Measurements from ENCODE around the gene CEACAM20. TPM values are rescaled to one million over a fixed set of nuclear protein-coding genes. Genes with fewer than 3 reads are reported as not detected.

Gene CEACAM20
- total and polyA plus RNA-seq, 2 of the 13 experiments (the other 11 are each of a cell fraction or from before 2014, with no cell fraction given): 0.04 TPM; not detected in 1

DNA sequence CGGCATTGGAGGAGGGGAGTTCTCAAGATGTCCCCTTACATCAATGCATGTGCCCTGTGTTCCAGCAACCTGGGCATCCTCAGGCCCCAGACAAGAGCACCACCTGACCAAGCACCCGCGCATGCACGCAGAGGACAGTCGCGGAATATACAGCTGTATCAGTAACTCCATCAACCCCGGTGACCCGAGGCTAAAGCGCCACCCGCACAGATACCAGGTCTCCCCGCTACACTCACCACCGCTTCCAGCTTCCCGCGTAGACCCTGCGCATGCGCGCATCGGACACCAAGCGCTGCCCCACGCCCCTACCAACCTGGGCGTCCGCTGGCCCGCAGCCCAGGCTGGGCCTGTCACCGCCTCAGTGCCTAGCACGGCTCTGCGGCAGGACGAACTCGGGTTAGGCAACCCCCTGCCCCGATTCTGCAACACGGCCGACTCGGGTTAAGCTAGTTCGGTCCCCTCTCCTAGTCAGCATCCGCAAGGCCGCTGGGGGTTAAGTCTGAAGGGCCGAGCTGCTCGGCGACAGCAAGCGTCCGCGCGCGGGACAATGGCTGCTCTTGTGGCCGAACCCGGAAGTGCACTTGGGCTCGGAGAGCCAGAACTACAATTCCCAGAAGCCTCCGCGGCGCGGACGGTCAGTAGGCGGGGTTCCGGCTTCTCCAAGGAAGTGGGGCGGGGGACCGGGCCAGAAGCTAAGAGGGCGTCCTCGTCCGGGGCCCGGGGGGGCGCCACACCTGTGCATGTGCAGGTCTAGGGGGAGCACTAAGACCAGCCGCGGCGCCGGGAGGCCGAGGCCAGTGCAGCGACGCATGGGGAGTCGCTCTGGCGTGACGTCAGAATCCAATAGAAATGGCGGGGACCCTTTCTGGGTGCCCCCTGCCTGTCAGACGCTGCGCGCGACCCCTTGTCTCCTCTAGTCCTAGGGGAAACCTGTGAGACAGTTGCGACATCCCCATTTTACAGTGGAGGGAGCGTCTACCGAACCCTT, 29.2 kb downstream of the CEACAM20 start, which contains the start of gene ZNF180 (continued):
- TF ChIP-seq, protein P1, sequence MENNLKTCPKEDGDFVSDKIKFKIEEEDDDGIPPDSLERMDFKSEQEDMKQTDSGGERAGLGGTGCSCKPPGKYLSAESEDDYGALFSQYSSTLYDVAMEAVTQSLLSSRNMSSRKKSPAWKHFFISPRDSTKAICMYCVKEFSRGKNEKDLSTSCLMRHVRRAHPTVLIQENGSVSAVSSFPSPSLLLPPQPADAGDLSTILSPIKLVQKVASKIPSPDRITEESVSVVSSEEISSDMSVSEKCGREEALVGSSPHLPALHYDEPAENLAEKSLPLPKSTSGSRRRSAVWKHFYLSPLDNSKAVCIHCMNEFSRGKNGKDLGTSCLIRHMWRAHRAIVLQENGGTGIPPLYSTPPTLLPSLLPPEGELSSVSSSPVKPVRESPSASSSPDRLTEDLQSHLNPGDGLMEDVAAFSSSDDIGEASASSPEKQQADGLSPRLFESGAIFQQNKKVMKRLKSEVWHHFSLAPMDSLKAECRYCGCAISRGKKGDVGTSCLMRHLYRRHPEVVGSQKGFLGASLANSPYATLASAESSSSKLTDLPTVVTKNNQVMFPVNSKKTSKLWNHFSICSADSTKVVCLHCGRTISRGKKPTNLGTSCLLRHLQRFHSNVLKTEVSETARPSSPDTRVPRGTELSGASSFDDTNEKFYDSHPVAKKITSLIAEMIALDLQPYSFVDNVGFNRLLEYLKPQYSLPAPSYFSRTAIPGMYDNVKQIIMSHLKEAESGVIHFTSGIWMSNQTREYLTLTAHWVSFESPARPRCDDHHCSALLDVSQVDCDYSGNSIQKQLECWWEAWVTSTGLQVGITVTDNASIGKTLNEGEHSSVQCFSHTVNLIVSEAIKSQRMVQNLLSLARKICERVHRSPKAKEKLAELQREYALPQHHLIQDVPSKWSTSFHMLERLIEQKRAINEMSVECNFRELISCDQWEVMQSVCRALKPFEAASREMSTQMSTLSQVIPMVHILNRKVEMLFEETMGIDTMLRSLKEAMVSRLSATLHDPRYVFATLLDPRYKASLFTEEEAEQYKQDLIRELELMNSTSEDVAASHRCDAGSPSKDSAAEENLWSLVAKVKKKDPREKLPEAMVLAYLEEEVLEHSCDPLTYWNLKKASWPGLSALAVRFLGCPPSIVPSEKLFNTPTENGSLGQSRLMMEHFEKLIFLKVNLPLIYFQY (CRISPR knock-in tag; IDR thresholded peaks at IDR 0.05; ENCODE audit: borderline replicate concordance): peak; percentile 93
- TF ChIP-seq, protein P2, sequence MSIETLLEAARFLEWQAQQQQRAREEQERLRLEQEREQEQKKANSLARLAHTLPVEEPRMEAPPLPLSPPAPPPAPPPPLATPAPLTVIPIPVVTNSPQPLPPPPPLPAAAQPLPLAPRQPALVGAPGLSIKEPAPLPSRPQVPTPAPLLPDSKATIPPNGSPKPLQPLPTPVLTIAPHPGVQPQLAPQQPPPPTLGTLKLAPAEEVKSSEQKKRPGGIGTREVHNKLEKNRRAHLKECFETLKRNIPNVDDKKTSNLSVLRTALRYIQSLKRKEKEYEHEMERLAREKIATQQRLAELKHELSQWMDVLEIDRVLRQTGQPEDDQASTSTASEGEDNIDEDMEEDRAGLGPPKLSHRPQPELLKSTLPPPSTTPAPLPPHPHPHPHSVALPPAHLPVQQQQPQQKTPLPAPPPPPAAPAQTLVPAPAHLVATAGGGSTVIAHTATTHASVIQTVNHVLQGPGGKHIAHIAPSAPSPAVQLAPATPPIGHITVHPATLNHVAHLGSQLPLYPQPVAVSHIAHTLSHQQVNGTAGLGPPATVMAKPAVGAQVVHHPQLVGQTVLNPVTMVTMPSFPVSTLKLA (IDR thresholded peaks at IDR 0.05): no peak

DNA sequence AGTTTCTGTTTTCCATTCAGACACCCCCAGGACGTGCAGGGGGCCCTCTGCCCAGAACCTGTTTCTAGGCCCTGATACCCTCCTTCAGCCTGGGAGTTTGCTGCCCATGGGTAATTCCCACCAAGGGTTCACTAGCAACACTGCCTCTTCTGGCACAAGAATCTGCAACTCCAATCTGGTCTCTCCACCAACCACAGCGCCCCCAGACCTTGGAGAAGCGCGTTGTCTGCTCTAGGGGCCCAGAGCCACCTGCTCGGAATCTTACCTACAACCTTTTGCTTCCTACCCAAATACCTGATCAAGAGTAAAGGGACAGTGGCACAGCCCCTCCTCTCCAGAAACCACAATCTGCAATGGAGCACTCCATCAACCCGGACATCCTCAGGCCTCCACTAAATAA, 29.9 kb downstream of the CEACAM20 start:
- in situ Hi-C loops (cut with HindIII; ENCODE audit: extremely low pct_ligation_motif_present, low pct_unique_long_range_greater_than_20kb) (loop anchor here (25.0 kb wide), 1 partner anchor 637 kb away; no protein-coding TSS in a partner anchor), intact Hi-C loops (cut with micrococcal nuclease; ENCODE audit: unreplicated experiment) (no loop called here)
- Histone ChIP-seq H3K4me2 (ENCODE audit: low read depth, low read length) (peak overlapping the region; percentile 93), H3K9me3 (ENCODE audit: low read length) (peaks cover 42% of the 10 kb centered on the region), H3K9ac (ENCODE audit: insufficient read depth, low read depth, low read length) (peak overlapping the region; percentile 84), H3K79me2 (ENCODE audit: insufficient read depth, low read length) (peaks cover 23% of the 10 kb centered on the region), H3K27ac (ENCODE audit: extremely low read length, insufficient read depth, low read length) (peak overlapping the region; percentile 80), H3K4me1 (ENCODE audit: insufficient read depth, low read length) (peaks cover 20% of the 10 kb centered on the region), H2AFZ (ENCODE audit: low read length) (no peak overlapping the region), H3K4me3 (replicated peaks in 1 of 3; ENCODE audit: insufficient read depth in 1 of 3, low read depth in 2 of 3, low read length in 3 of 3) (peak overlapping the region; percentile 87 to 98 (median 94)), H3K27me3 (ENCODE audit: control insufficient read depth in 1 of 2, insufficient read depth in 2 of 2, low read length in 2 of 2) (no peaks in the 10 kb centered on the region; a peak in 1 of 5 replicates), H3K36me3 (replicated peaks in 1 of 2; ENCODE audit: control insufficient read depth in 1 of 2, insufficient read depth in 2 of 2, low read length in 2 of 2) (peaks cover 11 to 36% of the 10 kb centered on the region in 2 experiments), H4K20me1 (ENCODE audit: insufficient read depth, low read length) (no peaks in the 10 kb centered on the region)
- POLR2A ChIA-PET: interaction anchor here (0.6 to 2.0 kb wide), 6 partner anchors 9 to 598 kb away, joined by 3 to 15 read pairs (median 6); partner anchors contain the start of genes ZNF226 and ZNF45
- FAIRE-seq (no peak), DNase-seq (ENCODE audit: low spot score) (no peak), ATAC-seq (no peak)
- CTCF ChIA-PET (ENCODE audit: low intra/inter-chr PET ratio, low total read pairs): no interaction called here
- WGBS (ENCODE audit: low lambda C conversion rate): 17% methylated on average over 6 of the region's 6 CpGs
- BruUV-seq (replicated peaks): TSS peak; percentile 72
- TF ChIP-seq, protein P3, sequence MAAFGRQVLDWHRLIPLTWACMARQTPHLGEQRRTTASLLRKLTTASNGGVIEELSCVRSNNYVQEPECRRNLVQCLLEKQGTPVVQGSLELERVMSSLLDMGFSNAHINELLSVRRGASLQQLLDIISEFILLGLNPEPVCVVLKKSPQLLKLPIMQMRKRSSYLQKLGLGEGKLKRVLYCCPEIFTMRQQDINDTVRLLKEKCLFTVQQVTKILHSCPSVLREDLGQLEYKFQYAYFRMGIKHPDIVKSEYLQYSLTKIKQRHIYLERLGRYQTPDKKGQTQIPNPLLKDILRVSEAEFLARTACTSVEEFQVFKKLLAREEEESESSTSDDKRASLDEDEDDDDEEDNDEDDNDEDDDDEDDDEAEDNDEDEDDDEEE (CRISPR knock-in tag; IDR thresholded peaks at IDR 0.05): 0 out of 2 replicates have a peak, but pooled peaks have one; percentile 28
- TF ChIP-seq ZNF446 (CRISPR knock-in tag; IDR thresholded peaks at IDR 0.05) (peak; percentile 31; the same call in 1 of the 2 replicates), MIER3 (CRISPR knock-in tag; IDR thresholded peaks at IDR 0.05; ENCODE audit: borderline replicate concordance) (no peak), ZSCAN20 (CRISPR knock-in tag; IDR thresholded peaks at IDR 0.05; ENCODE audit: borderline replicate concordance) (no peak), SYNCRIP (IDR thresholded peaks at IDR 0.05; ENCODE audit: insufficient read depth, low read depth, low read length) (no peak), ZNF563 (CRISPR knock-in tag; IDR thresholded peaks at IDR 0.05) (peak; percentile 19; the same call in 1 of the 2 replicates), THAP11 (CRISPR knock-in tag; IDR thresholded peaks at IDR 0.05) (no peak), ZNF709 (CRISPR knock-in tag; IDR thresholded peaks at IDR 0.05) (peak; percentile 34; the same call in 1 of the 2 replicates), ZNF572 (CRISPR knock-in tag; IDR thresholded peaks at IDR 0.05) (0 out of 2 replicates have a peak, but pooled peaks have one; percentile 20)
- TF ChIP-seq, protein P4, sequence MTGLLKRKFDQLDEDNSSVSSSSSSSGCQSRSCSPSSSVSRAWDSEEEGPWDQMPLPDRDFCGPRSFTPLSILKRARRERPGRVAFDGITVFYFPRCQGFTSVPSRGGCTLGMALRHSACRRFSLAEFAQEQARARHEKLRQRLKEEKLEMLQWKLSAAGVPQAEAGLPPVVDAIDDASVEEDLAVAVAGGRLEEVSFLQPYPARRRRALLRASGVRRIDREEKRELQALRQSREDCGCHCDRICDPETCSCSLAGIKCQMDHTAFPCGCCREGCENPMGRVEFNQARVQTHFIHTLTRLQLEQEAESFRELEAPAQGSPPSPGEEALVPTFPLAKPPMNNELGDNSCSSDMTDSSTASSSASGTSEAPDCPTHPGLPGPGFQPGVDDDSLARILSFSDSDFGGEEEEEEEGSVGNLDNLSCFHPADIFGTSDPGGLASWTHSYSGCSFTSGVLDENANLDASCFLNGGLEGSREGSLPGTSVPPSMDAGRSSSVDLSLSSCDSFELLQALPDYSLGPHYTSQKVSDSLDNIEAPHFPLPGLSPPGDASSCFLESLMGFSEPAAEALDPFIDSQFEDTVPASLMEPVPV (CRISPR knock-in tag; IDR thresholded peaks at IDR 0.05): no peak

Data from HepG2 (cell line).